HFF-Myc (cell line): ENCODE data around the gene ABLIM1.
A peak's percentile ranks its signal among the peaks of the same experiment; 100 is the strongest.

ENCODE experiments used
- DNase-seq: peaks from one replicate; pipeline ENCODE4 v3.0.0-alpha.2; 2011; ENCODE audit warnings: low read depth; ENCODE audit errors: extremely low read depth
- H3K4me3 ChIP-seq: replicated peaks from 2 replicates; pipeline ENCODE4 v1.5.1; 2011; ENCODE audit warnings: low read depth, mild to moderate bottlenecking, control low read depth, low read length
- TF ChIP-seq, protein P1 (sequence below): IDR thresholded peaks from 2 replicates; pipeline ENCODE4 v1.5.1; 2012; ENCODE audit warnings: mild to moderate bottlenecking, low read depth, low read length, control low read depth; ENCODE audit errors: missing control alignments

The ABLIM1 gene

GRCh38 chr10:114556236-114557122, 101.6 kb downstream of the ABLIM1 start:
- H3K4me3 ChIP-seq, result no peak overlapping the region
- TF ChIP-seq, protein P1, sequence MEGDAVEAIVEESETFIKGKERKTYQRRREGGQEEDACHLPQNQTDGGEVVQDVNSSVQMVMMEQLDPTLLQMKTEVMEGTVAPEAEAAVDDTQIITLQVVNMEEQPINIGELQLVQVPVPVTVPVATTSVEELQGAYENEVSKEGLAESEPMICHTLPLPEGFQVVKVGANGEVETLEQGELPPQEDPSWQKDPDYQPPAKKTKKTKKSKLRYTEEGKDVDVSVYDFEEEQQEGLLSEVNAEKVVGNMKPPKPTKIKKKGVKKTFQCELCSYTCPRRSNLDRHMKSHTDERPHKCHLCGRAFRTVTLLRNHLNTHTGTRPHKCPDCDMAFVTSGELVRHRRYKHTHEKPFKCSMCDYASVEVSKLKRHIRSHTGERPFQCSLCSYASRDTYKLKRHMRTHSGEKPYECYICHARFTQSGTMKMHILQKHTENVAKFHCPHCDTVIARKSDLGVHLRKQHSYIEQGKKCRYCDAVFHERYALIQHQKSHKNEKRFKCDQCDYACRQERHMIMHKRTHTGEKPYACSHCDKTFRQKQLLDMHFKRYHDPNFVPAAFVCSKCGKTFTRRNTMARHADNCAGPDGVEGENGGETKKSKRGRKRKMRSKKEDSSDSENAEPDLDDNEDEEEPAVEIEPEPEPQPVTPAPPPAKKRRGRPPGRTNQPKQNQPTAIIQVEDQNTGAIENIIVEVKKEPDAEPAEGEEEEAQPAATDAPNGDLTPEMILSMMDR, result no peak
- DNase-seq, result no peak

DNA sequence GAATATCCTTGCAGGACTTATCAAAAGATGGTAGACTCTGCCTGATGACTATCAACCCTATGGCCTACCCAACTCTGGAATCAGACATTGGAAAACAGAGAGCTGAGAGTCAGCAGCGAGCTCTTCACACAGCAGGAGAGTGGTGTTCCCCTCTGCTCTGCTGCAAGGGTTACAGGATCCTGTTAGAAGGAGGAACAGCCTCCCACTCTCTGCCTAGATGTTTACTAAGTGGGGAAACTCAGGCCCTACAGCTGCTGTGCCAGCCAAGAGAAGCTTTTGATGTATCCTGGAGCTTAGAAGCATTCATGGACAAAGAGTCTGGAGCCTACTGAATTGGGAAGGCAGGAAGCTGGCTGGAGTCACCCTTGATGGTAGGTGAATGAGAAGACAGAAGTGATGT, 104.6 kb downstream of the ABLIM1 start:
- H3K4me3 ChIP-seq, result no peak overlapping the region
- TF ChIP-seq, protein P1, result no peak
- DNase-seq, result no peak

DNA sequence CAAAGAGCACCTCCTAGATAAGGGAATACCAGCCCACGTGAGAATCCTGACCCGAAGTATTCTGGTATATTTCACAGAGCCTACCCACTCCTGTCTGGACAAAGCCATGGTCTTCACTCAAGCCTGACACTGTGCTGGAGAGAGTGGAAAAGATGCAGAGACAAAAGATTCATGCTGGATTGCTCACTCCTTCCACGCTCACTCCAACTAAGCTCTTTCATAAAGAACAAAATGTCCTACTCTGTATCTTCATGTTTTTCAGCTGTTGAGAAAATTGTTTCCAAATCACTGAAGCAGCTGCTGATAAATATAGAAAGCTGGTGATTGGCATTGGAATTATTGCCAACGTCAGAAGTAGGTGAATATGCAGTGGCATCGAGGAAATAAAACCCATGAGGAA, 106.0 kb downstream of the ABLIM1 start:
- no peak for DNase-seq
- no peak overlapping the region for H3K4me3 ChIP-seq
- TF ChIP-seq, protein P1, result no peak

DNA sequence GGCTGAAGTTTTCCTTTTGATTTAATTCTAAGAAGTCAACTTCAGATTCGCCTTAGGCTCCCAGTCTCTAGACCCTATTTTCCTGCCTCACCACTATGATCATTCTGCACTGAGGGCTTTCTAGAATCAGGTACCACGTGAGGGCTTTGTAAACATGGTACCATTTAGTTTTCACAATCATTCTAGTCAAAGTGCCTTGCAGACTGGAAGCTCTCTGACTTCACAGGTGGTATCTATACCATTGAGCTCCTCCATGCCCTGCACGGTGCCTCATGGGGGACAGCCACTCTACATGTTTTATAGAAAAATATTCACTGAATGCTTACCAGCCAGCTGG, 106.5 kb downstream of the ABLIM1 start:
- no peak for DNase-seq
- TF ChIP-seq, protein P1, result no peak
- no peak overlapping the region for H3K4me3 ChIP-seq

GRCh38 chr10:114550756-114551635, 107.1 kb downstream of the ABLIM1 start:
- DNase-seq, result no peak

DNA sequence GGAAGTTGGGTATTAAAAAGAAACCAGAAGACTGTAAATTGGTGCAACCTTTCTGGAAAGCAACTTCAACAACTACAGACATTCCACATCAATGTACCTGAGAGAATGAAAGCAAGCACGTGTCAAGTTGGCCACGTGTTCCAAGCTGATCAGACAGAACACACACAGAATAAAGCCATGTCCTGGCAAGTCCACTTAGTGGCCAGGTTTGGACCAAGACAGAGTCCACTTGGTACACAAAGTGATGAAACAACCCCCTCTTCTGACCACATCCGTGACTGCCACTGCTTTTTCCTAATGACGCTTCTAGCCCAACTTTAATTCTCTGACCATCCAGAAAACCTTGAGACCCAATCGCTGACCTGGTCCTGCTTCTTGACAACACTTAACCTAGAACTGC, 109.4 kb downstream of the ABLIM1 start:
- peak; percentile 46 for DNase-seq
- TF ChIP-seq, protein P1, result peak; percentile 51
- no peak overlapping the region for H3K4me3 ChIP-seq

More at GRCh38 chr10:114550756-114551635, 107.1 kb downstream of the ABLIM1 start:
- TF ChIP-seq, protein P1, result peak; percentile 1
- H3K4me3 ChIP-seq, result no peak overlapping the region
